GM08714 (cell line): ENCODE measurements around the gene LCN12.

Experiments used
- H3K4me3 ChIP-seq: fragments of 200-500 bp; sonication (Bioruptor generic); 2 replicates; pipeline ENCODE4 v1.5.1; 2014; ENCODE audit warnings: mild to moderate bottlenecking, low read length, inconsistent platforms
- ZNF274 ChIP-seq: IDR thresholded peaks from 2 replicates; pipeline ENCODE4 v1.6.1; 2012; ENCODE audit warnings: mild to moderate bottlenecking, low read depth, low read length

The LCN12 gene

DNA sequence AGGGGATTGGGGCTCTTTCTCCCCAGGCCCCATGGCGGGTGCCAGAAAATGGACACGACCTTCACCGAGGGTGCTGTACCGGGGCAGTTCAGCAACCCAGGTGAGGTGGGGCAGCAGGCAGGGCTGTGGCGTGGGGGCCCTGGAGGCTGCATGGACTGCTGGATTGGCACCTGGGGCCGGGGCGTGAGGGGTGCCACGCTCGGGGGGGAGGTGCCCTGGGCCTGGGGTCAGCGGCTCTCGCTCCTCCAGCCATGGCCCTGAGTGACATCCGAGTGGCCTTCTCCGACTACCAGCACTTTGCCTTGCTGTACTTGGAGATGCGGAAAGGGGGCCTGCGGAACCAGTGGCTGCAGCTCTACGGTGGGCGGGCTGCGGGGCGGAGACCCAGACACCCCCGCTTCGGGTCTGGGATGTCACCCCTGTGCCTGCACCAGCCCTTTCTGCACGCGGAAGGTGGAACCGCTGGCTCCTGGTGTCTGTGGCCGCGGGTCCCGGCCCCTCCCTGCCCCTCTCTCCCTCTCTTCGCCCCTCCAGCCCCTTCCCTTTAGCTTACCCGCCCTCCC is 32.5 kb downstream of the LCN12 start:
- TF ChIP-seq ZNF274: no peak
- H3K4me3 ChIP-seq: no peak overlapping the region

DNA sequence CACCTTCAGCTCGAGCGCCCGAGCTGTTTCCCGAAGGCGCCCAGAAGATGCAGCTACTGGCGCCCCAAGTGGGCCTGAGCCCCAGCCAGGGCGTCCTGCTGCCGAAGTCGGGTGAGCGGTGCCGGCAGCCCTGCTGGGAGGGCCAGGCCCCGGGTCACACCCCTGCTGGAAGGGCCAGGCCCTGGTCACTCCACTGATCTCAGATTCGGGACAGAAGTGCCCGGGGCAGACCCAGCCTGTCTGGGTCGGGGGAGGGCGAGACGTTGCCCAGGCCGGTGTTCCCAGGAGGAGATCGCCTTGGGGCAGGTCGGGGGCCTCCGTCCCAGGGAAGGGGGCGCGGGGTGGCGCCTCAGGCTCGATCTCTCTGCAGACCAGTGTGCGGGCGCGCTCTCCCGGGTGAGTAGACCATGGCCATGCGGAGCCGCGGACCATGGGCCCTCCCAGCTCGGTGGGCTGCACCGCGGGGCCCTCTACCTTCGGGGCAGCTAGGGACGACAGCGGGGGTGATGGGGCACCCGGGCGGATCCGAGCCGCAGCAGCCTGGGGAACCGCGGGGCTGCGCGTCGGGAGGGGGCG is 33.0 kb downstream of the LCN12 start:
- no peak for TF ChIP-seq ZNF274
- no peak overlapping the region for H3K4me3 ChIP-seq

DNA sequence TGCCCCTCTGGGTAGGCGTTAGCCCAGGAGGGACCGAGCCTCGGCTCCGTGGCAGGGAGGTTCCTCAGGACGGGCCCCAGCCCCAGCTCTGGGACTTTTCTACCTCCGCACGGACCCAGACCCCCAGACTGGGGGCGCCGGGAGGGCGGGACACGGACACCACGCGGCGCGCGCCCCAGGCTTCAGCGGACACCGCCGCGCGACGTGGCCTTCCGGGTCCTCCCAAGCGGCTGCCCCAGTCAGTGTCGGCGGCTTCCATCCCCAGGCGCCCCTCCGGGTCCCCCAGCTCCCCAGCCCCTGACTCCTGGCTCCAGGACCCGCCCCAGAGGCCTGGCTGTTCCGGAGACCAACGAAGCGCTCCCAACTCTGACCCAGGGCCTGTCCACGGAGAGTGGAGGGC is 33.8 kb downstream of the LCN12 start:
- no peak overlapping the region for H3K4me3 ChIP-seq
- no peak for TF ChIP-seq ZNF274

DNA sequence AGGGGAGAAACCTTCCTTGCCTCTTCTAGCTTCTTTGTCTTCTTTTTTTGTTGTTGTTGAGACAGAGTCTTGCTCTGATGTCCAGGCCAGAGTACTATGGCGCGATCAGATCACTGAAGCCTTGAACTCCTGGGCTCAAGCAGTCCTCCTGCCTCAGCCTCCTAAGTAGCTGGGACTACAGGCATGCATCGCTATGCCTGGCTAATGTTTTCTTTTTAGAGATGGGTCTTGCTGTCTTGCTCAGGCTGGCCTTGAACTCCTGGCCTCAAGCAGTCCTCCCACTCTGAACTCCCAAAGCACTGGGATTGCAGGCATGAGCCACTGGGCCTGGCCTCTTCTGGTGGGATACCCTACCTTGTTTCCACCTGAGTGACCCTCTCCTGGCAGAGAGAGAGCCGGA is 36.8 kb downstream of the LCN12 start:
- no peak for TF ChIP-seq ZNF274
- H3K4me3 ChIP-seq: no peak overlapping the region

DNA sequence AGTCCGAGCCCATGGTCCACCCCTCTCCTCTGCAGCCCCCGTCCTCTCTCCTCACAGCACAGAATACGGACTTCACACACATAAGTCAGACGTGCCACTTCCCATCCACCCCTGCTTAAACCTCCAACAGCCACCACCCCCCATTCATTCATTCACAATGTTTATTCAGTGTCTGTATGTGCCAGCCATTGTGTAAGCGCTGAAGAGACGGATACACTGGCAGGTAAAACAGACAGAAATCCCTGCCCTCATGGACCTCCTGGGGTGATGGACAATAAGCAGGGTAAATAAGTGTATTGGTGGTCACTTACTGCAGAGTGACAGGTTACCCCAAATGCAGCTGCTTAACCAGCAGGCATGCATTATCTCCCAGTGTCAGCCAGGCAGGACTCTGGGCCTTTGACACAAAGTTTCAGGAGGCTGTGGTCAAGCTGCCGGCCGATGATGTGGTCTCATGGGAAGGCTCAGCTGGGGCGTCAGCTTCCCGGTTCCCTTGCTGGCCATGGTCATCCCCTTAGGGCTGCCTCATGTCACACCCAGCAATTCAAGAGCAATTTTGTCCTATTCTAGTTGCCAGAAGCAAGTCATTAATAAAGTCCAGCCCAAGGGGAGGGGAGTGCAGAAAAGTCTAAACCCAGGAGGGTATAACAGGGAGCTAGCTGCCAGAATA is 38.3 kb downstream of the LCN12 start:
- TF ChIP-seq ZNF274: no peak
- no peak overlapping the region for H3K4me3 ChIP-seq

DNA sequence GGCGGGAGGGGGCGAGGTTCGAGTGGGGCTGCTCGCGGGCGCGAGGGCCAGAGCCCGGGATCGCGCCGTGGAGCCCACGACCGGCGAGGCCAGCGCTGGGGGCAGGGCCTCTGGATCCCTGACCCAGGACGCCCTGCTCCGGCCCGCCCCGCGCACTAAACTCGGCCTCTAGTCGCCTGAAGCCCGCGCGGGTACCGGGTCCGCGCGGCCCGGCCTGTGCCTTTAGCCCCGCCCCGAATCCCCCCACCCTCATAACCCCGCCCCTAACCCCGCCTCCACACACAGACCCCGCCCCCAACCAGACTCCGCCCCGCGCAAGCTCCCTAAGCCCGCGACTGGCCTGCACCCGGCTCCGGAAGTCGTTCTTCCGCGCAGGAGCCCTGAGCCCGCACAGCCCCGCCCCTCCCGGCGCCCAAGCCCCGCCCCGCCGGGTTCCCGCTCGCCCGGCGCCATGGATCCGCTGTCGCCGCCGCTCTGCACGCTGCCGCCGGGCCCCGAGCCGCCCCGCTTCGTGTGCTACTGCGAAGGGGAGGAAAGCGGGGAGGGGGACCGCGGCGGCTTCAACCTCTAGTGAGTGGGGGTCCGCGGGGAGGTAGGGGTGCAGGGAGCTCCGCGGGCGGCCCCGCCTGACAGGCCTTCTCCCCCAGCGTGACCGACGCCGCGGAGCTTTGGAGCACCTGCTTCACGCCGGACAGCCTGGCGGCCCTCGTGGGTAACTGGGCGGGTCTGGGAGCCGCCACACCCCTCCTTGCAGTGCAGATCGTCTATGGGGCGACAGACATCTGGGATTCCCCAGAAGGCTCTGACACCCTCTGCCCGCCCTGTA is 40.1 kb downstream of the LCN12 start, which contains the start of gene PAXX:
Gene PAXX, plus strand, starts transcription at position 430 of the 826 bp plus-strand sequence. Its CDS starts 22 bp downstream, at position 452.
- no peak for TF ChIP-seq ZNF274
- H3K4me3 ChIP-seq: peak within 1 kb of the TSS; percentile 80; the same call in 1 of the 2 replicates

DNA sequence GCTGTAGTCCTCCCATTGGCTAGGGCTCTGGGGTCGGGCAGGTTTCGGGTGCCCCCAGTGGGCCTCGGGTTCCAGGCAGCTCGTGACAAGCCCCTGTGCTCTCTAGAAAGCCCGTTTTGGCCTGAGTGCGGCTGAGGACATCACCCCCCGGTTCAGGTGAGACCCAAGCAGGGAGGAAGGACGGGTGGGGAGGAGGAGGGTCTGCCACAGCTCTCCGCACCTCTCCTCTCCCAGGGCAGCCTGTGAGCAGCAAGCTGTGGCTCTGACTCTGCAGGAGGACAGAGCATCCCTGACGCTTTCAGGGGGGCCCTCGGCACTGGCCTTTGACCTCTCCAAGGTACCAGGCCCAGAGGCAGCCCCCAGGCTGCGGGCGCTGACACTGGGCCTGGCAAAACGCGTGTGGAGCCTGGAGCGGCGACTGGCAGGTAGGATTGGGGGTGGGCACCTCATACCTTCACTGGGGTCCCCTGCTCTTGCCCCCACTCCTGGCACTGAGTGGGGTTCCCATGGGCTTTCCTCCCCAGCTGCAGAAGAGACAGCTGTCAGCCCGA is 40.8 kb downstream of the LCN12 start:
- TF ChIP-seq ZNF274: no peak

DNA sequence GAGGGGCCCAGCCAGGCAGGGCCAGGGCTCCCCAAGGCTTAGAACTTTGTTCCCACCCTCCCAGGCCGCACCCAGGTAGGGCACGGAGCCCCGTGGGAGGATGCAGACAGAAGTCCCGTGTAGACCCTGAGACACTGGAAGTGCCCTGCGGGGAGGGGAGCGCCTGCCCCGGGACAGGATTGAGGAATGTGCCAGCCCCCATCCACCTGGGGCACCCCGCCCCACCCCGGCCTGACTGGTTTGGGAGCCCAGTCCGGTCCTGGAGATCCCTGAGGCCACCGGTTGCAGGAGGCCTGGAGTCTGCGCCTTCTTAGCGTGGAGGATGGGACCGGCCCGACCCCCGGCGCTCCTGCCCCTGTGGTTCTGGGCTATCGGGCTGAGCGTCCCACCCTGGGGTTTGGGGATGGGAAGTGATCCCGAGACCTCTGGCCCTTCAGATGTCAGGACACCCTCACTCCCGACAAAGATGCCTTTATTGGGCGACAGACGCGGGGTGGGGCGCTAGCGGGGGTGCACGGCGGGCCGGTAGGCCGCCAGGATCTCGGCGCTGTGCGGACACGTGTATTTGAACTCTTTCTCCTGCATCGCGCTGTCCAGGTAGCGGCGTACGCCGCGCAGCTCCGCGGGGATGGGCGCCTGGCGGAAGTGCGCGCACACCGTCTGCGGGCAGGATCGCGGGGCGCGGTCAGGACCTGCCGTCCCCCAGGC is 42.3 kb downstream of the LCN12 start:
- no peak for TF ChIP-seq ZNF274
- no peak overlapping the region for H3K4me3 ChIP-seq

More for the DNA sequence above, 40.8 kb downstream of the LCN12 start:
- peak overlapping the region; percentile 80; the same call in 1 of the 2 replicates for H3K4me3 ChIP-seq

DNA sequence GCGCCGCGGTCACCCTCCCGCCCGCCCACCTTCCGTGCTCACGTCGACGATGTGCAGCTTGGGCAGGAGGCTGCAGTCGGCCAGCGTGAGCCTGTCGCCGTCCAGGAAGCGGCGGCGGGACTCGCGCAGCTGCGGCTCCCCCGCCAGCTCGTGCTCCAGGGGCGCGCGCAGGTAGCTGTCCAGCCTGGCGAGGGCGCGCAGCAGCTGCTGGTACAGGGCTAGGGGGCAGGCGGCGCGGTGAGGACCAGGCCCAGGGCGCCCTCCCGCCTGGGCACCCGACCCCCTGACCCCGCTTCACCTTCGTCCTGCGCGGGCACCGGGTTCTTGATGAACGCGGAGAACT is 42.8 kb downstream of the LCN12 start:
- H3K4me3 ChIP-seq: no peak overlapping the region
- no peak for TF ChIP-seq ZNF274

DNA sequence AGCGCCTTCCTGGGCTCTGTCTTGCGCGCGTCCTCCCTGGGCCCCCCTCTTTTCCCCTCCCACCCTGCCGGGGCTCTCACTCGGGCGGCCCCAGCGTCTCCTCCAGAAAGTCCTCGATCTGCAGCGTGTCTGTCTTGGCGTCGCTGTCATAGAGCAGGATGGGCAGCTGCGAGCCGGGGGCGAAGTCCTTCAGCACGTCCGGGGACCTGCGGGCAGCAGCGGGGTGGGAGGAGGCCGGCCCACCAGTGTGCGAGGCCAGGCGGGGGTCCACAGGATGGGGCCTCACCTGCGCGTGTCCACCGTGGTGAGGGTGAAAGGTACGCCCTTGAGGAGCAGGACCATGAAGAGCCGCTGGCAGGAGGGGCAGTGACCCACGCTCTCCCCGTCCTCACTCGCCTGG is 43.3 kb downstream of the LCN12 start:
- no peak overlapping the region for H3K4me3 ChIP-seq
- TF ChIP-seq ZNF274: no peak

DNA sequence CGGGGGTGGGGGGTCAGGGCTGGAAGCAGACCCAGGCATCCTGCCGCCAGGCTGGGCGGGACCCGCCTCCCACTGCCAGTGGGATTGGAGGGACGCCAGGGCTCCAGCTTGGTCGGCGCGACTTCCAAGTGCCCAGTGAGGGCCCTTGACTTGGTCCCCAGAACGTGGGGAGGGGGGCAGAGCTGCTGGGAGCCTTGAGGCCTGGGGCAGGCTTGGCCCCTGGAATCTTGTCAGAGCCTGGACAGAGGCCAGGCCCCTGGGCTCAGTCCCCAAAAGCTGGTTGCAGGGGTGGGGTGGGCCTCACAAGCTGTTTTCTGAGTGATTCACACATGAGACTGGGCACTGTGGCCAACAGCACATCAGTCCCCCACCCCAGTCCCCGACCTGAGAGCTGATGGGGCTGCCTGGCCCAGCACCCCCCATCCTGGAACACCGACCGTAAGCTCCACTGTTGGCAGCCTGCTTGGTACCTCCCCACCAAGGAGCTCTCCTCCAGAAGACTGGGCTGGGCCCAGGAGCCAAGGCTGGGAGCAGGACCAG is 43.8 kb downstream of the LCN12 start:
- TF ChIP-seq ZNF274: no peak

DNA sequence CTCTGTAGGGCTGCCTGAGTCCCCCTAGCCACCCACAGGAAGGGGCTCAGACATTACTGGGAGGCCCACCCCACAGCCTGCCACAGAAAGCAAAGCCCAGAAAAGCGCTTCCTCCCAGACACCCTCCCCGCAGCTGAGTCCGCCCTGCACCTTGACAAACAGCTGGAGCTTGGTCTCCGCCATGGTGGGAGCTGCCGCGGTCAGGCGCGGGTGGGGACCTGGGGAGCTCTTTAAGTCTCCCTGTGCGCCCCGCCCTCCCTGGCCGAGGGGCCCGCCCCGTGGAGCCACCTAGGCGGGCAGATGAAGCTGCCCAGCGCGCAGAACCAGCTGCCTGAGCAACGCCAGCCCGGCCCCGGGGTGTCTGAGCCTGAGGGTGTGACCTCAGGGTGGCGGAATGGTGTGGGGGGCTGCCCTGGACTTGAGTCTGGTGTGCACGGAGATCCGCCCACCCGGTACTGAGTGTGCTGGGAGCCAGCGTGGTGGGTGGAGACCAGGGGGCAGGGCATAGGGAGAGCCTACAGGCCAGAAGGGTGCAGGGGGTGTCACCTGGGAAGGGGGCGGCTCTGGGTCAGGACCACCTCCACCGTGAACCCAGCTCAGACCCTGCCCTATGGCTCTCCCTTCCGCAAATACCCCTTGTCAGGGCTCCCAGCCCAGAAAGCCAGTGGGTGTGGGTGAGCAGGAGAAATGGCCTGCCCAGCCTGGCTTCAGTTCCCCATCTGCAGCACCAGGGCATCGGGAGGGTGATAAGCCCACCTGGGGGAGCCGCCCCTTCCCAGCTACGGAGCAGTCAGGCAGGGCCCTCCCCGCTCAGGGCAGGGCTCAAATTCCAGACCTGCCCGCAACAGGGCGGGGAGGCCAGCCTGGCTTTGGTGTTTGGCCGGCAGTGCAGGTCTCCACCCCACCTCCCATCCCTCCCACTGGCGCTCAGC is 44.6 kb downstream of the LCN12 start, which contains the start of gene CLIC3:
Gene CLIC3, minus strand, starts transcription at position 208 of the 932 bp plus-strand sequence. Its CDS starts 25 bp downstream, at position 183.
- TF ChIP-seq ZNF274: no peak
- H3K4me3 ChIP-seq: no peak within 1 kb of the TSS

More for the DNA sequence above, 43.8 kb downstream of the LCN12 start:
- H3K4me3 ChIP-seq: no peak overlapping the region
